Esophagus squamous epithelium (tissue), 4 donors: ENCODE results near the gene RAB9A.

ENCODE experiments used
- CTCF ChIP-seq, 6 experiments: fragments of 450-650 bp in 4 of 6; fragments of 200-600 bp in 2 of 6; sonication (generic) in 2 of 6; IDR thresholded peaks; one replicate each; pipeline ENCODE4 v1.5.1; 2016 to 2019; ENCODE audit warnings: antibody characterized with exemption in 6 of 6, mild to moderate bottlenecking in 4 of 6, moderate library complexity in 4 of 6
- POLR2A ChIP-seq, 4 donors: fragments of 450-650 bp; IDR thresholded peaks; one replicate each; pipeline ENCODE4 v1.6.1; 2017; ENCODE audit warnings: antibody characterized with exemption in 4 of 4, mild to moderate bottlenecking in 4 of 4, moderate library complexity in 3 of 4

- TF ChIP-seq CTCF (IDR thresholded peaks at IDR 0.05) (no peak), POLR2A (IDR thresholded peaks at IDR 0.05) (no peak)
These were observed 6.7 kb downstream of the RAB9A start for GRCh38 chrX:13695601-13696115.
